Keratinocyte (primary cell): ENCODE data around the gene FRMPD4.

Experiments used
- CTCF ChIP-seq, 3 experiments: IDR thresholded peaks in 1 of 3; conservative IDR thresholded peaks in 1 of 3; optimal IDR thresholded peaks in 1 of 3; 2 replicates in 2 of 3; 3 replicates in 1 of 3; pipeline versions ENCODE3 to v1.5.1; 2011; ENCODE audit warnings: low read length in 3 of 3, mild to moderate bottlenecking in 3 of 3, moderate library complexity in 2 of 3, control low read depth in 1 of 3, inconsistent platforms in 1 of 3; ENCODE audit not compliant: insufficient read depth in 2 of 3; ENCODE audit errors: extremely low read depth in 1 of 3
- EZH2 ChIP-seq: IDR thresholded peaks from one replicate; pipeline ENCODE4 v1.6.1; 2012; ENCODE audit warnings: inconsistent platforms, mild to moderate bottlenecking, low read length, moderate library complexity

DNA sequence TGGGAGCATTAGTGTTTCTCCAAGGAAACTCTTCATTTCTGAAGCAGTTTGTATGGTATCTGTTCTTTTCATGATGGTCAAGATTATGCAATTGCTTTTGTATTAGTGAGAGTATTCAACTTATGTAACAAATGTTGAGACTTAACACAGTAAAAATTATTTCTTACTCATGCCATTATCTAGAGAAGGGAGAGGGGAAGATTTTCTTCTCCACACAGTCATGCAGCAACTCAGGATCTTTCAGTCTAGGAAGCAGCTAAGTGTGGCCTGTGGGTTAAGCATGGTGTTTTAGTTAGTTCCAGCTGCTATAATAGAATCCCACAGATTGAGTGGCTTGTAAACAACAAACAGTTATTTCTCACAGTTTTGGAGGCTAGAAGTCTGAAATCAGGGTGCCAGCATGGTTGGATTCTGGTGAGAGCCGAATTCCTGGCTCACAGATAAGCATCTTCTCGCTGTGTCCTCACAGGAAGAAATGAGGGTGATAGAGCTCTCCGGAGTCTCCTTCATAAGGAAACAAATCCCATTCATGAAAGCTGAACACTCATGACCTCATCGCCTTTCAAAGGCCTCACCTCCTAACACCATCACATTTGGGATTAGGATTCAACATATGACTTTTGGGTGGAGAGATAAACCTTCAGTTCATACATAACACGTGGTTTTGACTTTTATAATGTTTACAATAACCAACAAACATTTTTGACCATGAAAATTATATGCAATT is 101.2 kb downstream of the FRMPD4 start:
- no peak for TF ChIP-seq EZH2
- TF ChIP-seq CTCF (optimal IDR thresholded peaks at IDR 0.05 in 1 of 3, IDR thresholded peaks at IDR 0.05 in 1 of 3, conservative IDR thresholded peaks at IDR 0.05 in 1 of 3; ENCODE audit: extremely low read depth in 1 of 3, insufficient read depth in 2 of 3, low read length in 3 of 3): no peak
